ENCODE data around the gene CST2.
"Not testable (repeated sequence)": the region's sequence is repeated elsewhere in the genome, so short reads cannot be mapped to it uniquely, and the experiment has no call there.

The CST2 gene, protein sequence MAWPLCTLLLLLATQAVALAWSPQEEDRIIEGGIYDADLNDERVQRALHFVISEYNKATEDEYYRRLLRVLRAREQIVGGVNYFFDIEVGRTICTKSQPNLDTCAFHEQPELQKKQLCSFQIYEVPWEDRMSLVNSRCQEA

DNA sequence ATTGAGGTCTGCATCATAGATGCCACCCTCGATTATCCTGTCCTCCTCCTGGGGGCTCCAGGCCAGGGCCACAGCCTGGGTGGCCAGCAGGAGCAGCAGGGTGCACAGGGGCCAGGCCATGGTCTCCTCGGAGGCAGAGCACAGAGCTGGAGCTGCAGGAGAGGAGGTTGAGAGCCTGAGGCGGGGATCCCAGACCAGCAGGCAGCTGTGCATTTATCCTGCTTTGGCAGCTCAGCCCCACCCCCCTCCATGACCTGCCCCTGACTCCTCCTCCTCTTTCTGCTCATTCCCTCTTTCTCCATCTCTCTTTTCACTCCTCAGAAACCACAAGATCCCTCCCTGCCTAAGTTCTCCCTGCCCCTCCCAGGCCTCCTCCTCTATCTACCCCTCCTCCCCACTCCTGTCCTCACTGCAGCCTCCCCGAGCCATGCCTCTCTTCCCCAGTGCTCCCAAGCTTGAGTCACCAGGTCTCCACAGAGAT is at the start of gene CST2:
Gene CST2, minus strand, starts transcription at position 189 of the 481 bp plus-strand sequence. Its CDS starts 69 bp downstream, at position 120.
- no peak for DNase-seq

DNA sequence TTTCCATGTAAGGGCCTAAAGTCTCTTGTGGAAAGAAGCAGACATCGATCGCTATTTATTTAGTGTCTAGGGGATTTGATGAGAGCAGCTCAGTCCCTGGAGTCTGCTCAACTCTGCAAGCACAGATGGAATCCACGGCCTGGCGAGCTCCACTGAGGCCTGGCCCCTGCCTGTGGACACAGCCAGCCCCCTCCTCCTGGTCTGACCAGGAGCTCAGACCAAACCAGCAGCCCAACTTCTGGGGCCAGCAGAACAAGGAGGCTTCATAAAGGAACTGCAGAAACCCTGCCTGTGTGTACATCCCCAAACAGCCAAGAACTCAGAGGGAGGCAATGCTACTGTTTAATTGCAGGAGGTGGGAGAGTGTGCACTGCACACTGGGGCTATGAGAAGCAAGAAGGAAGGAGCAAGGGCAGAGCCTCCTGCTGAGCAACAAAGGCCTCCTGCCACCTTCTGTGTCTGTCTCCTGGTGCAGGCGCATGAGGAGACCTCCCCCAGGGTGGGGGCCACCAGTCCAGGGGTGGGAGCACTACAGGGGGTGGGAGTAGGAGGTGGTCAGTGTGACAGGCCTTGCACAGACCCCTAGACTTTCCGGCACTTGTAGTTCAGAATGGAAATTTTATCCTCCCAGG is 49.2 kb upstream of the CST2 start:
- DNase-seq, result no peak

DNA sequence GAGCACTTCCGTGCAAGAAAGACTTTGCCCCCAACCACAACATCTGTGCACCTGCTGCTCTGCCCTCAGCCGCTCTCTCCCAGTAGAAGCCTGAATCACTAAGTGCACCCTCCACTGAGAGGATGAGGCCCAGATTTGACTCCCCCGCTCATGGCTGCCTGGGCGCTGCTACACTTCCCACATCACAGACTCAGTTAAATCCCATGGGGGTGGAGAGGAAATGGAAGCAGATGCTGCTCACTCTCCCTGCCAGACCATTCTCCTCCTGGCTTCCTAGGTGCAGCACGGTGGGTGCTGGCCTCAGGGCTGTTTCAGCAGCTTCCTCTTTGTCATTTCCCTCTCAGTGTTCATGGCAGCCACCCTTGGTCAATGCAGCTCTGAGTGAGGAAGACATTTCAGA is 48.2 kb upstream of the CST2 start:
- DNase-seq, result no peak

DNA sequence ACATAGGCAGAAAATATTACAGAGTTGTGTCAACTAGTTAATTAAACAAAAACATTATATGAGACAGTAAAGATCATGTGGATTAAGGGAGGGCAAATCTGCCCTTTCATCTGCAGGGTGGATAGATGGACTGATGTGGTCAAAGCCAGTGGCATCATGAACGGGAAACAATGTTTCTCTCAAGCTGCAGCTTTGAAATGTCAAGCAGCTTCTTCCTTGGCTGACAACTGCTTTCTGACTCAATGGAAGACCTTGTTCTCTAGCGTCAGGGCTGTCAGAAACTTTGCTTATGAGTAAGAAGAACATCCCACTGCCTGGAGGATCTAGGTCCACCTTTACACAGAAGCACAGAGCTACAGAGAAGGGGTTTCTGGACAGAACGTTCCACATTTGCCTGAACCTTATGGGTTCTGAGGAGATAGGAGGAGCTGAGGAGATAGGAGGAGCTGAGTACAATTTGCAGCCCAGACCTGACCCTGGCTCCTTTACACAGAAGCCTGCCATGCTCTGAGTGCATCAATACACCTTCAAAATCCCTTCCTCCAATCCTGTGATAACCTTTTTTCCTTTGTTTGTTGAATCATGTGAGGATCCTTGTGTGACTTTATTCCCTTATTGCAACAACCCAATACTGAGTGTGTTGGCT is 47.0 kb upstream of the CST2 start:
- DNase-seq, result no peak

DNA sequence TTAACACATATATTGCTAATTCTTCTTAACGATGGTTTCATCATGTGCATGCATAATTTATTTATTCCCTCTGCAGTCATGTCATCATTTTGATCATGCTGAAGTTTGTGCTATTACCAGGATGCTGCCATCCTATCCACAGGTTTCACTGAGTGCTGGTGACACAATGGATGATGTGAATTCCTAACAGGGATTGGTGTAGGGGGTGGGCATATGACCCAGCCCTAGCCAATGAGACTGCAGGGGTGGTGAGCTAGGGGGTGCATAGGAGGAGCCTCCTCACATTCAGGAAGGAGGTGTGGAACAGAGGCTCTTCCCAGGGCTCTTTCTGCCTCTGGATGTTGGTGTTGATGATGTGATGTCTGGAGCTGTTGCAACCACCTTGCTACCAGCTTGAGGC is 45.5 kb upstream of the CST2 start:
- DNase-seq, result no peak

DNA sequence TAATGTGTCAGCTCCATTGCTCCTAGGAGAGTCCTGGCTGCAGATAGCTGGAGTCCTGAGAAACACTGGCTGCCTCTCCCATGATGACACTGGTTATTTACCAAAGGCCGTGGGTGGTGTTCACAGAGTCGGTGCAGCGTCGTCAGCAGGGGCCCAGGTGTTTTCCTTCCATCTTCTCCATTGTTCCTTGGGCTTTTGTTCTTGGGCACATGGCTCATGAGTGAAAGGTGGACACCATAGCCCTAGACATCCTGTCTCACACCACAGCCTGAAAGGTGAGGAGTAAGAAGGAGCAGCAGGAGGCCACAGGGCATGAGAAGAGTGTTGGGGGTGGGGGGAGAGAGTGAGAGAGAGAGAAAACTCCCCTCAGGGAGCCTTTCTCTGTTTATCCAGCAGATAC is 43.9 kb upstream of the CST2 start:
- DNase-seq, result no peak

DNA sequence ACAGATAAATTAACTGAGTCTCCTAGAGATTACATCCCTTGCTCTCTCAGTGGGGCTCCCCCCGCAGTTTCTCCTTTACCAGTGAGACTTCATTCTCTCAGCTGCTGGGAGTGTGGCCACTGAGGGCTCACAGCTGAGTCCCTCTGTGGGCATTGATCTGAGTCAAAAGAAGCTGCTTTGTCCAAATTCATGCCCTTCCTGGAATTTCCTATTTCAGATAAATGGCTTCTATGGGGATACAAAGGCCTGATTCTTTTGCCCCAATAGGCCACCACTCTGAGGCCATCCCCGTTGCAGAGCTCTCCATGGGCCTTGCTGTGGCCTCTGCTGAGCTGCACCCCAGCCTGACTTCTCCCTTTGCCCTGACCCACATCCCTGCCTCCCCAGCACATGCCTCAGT is 43.0 kb upstream of the CST2 start:
- no peak for DNase-seq

DNA sequence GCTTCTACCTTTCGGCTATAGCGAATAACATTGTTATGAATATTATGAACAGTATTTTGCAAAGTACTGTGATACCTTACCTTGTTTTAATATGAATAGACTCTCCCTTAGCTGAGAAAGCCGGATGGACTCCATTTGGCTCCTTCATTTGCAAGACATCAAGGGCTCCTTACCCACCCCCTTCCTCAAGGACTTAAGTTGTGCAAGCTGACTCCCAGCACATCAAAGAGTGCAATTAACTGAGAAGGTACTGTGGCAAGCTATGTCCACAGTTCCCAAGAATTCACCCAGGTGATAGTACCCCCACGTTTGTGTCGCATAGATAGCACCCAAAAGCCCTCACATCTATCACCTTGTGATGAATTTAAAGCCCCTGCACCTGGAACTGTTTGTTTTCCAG is 41.8 kb upstream of the CST2 start:
- no peak for DNase-seq

DNA sequence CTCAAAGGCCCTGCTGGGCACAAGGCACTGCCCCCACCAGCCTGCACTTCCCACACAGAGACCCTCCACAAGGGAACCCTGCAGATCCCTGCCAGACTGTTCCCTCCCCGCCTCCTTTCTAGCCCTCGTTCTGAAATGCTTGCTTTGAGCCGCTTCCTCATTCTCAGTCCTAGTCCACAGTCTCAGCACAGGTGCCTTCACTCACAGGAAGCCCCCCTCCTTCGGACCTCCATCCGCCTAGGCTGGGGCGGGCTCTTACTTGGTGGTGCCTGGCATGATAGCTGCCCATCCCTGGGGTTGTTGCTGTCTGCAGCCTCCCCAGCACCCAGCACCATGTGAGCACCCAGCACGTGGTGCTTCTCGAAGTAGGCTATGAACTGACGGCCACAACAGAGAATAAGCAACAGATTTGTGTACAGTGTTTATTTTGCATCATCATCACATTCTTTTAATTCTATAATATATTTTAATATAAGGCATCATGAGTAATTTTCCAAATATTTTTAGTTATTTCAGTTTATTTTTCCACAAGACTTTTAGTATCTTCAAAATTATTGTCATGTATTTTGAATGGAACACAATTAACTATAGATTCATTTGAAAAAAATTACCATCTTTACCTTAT is 40.7 kb upstream of the CST2 start:
- no peak for DNase-seq

DNA sequence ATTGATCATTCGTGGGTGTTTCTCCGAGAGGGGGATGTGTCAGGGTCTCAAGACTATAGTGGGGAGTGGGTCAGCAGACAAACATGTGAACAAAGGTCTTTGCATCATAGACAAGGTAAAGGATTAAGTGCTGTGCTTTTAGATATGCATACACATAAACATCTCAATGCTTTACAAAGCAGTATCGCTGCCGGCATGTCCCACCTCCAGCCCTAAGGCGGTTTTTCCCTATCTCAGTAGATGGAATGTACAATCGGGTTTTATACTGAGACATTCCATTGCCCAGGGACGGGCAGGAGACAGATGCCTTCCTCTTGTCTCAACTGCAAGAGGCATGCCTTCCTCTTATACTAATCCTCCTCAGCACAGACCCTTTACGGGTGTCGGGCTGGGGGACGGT is 34.2 kb upstream of the CST2 start:
- DNase-seq, result not testable (repeated sequence)

DNA sequence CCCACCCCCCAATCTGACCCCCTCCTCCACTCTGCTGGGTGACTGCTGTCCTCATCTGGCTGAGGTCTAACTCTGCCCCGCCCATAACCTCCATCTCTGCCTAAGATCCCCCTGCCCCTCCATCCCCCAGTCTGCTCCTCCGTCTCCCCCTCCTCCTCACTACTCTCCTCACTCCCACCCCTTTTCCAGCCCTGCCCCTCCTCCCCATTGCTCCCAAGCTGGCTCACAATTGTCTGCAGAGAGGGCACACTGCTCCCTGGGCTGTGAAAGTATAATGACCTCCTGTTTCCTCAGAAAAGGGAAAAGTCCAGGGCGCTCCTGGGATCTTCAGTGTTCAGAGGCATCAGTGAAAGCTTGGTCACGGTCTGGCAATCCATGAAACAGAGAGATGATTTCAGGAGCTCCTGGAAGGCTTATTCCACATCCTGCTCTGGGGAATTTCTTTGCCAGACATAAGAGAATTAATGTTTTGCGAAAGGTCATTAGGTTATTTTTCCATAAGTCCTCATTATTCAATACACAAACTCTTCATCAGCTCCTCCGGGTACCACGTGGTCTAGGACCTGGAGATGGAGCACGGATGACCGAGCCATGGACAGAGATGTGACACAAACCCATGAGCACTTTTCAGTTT is 31.6 kb upstream of the CST2 start:
- no peak for DNase-seq

DNA sequence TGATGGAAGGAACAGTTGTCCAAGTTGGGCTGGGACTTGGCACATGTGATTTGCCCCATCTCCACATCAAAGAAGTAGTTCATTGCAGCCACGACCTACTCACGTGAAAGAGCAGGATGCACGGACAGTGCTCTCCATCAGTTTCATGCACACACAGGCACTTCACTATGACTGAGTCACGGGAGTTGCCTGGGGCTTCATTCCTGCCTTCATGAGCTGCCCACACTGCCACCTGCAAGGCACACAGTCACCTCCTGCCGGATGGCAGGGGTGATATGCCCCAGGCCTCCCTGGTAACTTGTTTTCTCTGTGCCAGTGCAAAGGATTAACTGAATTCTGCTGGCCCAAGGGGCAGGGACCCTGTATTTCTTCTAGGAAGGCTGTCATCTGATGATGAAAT is 30.2 kb upstream of the CST2 start:
- DNase-seq, result no peak

DNA sequence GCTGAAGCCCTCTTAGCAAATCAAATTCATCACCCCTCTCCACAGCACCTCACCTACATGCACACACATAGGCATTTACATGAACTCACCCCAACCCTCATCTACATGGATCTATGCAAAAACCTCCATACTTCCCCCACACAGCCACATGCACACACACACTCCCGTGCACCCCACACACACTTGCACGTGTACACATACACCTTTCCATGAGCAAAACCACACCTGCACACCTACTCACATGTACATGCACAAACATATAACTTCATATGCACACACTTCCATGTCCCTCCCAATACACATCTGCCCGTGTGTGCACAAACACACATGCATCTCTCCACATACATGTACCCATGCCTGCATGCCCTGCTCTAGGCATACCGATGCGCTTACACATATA is 29.7 kb upstream of the CST2 start:
- no peak for DNase-seq

DNA sequence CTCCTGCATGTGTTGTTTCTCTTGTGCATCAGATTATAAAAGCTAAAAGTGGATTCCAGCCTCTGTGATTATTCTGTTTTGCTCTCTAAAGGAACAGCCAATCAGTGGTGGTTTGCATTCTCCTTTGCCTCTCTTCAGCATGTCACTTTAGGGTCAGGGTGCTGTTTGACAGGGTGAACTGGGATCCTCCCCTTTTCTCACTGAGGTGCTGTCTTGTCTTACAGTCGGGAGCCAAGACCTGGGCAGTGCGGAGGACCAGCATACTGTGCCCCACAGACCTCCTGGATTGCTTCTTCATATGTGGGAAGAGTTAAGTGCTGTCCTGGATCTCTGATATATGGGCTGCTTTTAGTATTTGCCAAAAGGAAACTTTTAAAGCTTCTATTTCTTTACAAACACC is 15.2 kb upstream of the CST2 start:
- no peak for DNase-seq

DNA sequence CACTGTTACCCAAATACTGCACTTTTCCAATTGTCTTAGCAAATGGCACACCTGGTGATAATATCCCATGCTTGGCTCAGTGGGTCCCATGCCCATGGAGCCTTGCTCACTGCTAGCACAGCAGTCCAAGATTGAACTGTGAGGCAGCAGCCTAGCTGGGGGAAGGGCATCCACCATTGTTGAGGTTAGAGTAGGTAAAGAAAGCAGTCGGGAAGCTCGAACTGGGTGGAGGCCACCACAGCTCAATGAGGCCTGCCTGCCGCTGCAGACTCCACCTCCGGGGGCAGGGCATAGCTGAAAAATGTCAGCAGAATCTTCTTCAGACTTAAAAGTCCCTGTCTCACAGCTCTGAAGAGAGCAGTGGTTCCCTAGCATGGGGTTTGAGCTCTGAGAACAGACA is 9.2 kb upstream of the CST2 start:
- DNase-seq, result no peak

DNA sequence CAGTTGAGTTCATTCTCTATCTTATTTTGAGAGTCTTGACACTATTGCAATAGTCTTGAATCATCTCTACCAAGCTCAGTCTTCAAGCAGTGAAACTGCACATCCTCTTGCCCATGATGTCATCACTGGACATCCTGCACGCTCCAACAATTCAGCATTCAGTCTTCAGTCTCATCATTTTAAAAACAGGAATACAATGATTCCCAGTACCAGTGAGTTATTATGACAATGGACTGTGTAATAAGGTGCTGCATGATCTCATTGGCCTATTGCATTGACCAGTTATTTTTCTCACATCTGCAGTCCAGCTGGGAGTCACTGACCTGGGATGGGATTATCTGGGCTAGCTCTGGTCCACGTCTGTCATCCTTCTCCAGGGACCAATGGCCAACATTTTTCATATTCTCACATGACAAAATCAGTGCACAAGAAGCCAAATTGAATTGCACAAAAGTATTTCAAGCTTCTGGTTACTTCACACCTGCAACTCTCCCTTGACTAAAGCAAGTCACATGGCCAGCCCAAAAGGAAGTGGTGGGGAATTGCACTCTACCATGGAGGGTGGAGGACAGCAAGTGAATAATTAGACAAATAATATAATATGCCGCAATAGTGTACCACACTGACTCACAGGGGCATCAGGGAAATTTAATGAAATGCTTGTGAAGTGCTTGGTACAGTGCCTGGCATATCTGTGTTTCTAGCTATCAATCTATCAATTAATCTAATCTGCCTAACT is 6.4 kb upstream of the CST2 start:
- DNase-seq, result no peak

DNA sequence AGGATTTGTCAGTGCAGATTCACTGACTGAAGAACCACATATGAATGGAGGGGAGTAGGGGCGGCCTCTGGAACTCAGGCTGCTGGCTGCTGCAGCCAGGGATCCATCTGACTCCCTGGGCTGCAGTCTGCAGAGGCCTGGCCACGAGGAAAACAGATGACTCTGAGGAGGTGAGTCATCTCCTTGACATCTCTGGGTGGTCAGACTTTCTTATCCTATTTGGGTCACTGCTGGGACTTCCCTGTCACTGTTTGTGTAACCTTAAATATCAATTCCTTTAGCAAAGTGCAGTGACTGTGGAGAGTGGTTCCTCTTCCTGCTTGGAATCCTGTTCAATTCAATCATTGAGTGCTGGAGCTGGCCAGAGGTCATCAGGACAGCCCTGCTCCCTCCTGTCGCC is 5.4 kb upstream of the CST2 start:
- DNase-seq, result not testable (repeated sequence)

DNA sequence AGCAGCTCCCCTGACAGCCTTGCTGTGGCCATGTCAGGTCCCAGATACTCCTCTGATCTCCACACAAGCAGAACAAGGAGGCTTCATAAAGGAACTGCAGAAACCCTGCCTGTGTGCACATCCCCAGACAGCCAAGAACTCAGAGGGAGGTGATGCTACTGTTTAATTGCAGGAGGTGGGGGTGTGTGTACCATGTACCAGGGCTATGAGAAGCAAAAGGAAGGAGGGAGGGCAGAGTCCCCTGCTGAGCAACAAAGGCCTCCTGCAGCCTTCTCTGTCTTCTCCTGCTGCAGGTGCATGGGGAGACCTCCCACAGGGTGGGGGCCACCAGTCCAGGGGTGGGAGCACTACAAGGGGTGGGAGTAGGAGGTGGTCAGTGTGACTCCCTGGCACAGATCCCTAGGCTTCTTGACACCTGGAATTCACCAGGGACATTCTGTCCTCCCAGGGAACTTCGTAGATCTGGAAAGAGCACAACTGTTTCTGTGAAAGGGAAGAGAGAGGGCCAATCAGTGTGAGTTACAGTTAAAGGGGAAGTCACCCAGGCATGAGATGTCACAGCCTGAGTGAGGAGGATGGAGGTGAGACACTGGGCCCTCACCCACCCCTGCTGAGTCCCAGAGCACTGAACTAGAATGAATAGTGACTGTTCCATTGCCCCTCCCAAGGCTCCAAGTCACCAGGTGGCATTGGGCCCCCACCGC is 2.8 kb downstream of the CST2 start:
- DNase-seq, result no peak

DNA sequence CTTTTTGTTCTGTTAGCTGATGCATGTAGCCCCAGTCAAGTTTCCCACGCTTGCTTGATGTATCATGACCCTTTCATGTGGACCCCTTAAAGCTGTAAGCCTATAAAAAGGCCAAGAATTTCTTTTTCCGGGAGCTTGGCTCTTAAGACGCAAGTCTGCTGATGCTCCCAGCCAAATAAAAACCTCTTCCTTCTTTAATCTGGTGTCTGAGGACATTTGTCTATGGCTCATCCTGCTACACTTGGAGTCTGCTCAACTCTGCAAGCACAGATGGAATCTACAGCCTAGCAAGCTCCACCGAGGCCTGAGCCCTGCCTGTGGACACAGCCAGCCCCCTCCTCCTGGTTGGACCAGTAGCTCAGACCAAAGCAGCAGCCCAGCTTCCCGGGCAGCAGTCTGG is 3.4 kb downstream of the CST2 start:
- DNase-seq, result no peak

DNA sequence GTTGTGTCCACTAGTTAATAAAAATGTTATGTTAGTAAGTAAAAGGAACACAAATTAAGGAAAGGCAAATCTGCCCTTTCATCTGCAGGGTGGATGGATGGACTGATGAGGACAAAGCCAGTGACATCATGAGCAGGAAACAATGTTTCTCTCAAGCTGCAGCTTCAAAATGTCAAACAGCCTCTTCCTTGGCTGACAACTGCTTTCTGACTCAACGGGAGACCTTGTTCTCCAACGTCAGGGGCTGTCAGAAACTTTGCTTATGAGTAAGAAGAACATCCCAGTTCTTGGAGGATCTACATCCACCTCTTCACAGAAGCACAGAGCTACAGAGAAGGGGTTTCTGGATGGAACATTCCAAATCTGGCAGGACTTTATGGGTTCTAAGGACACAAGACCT is 6.0 kb downstream of the CST2 start:
- DNase-seq, result no peak

DNA sequence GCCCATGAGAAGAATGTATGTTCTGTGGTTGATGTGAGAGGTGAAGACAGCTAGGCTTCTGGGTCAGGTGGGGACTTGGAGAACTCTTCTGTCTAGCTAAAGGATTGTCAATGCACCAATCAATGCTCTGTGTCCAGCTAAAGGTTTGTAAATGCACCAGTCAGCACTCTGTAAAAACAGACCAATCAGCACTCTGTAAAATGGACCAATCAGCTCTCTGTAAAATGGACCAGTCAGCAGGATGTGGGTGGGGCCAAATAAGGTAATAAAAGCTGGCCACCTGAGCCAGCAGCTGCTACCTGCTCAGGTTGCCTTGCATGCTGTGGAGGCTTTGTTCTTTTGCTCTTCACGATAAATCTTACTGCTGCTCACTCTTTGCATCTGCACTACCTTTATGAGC is 15.0 kb downstream of the CST2 start:
- DNase-seq, result not testable (repeated sequence)

DNA sequence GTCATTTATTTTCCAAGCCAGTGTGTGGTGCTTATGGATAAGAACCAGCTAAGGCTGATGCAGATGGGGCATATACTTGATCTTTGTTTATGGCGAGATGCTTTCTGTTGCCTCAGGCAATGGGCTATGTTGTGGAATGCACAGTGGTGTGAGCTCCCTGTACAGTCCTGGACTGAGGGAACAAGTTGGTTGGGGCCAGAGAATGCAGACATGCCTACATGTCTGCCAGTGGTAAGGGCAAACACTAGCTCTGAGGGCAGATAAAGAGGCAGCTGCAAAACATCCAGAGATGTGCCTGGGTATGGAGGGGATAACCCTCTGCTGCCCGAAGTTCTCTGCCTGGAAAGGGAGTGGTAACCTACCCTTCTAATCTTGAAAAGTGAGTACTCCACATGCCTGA is 16.2 kb downstream of the CST2 start:
- not testable (repeated sequence) for DNase-seq
